Left colon (tissue), 2 donors: ENCODE measurements around the gene CAPZA1. TPM values are rescaled to one million over a fixed set of nuclear protein-coding genes. Genes with fewer than 3 reads are reported as not detected.
A peak's percentile ranks its signal among the peaks of the same experiment; 100 is the strongest.

Experiments used
- ATAC-seq: fragments of 200-7000 bp; cut with Tn5 transposase; one replicate; pipeline ENCODE4 v1.9.1; 2020; ENCODE audit warnings: mild to moderate bottlenecking, moderate library complexity
- DNase-seq, 2 donors: peaks; one replicate each; pipeline ENCODE4 v3.0.0-alpha.2; 2020
- intact Hi-C, 2 donors: fragments of 100-400 bp; cut with DNase I in 1 of 2; cut with micrococcal nuclease in 1 of 2; formaldehyde crosslinking; loops; one replicate each; pipeline versions ENCODE4 v1.11.2 to v1.14.0; 2022; cut with DNase I, micrococcal nuclease
- total RNA-seq, 2 donors: library from RNA; stranded (reverse); fragmentation: NEBNext Ultra II Directional; extraction: Animal tissue kit (Norgen Biotek cat#: 25700); gene quantifications; one replicate each; pipeline ENCODE4 v1.2.1, GENCODE V29; 2021
- donor health status: DM: no; HTN: no; CAD: no.
- donor health status: DM: yes; HTN: yes; CAD: no.

The CAPZA1 gene
- total RNA-seq, 2 donors from 2014 or later, result 161 to 162 TPM

DNA sequence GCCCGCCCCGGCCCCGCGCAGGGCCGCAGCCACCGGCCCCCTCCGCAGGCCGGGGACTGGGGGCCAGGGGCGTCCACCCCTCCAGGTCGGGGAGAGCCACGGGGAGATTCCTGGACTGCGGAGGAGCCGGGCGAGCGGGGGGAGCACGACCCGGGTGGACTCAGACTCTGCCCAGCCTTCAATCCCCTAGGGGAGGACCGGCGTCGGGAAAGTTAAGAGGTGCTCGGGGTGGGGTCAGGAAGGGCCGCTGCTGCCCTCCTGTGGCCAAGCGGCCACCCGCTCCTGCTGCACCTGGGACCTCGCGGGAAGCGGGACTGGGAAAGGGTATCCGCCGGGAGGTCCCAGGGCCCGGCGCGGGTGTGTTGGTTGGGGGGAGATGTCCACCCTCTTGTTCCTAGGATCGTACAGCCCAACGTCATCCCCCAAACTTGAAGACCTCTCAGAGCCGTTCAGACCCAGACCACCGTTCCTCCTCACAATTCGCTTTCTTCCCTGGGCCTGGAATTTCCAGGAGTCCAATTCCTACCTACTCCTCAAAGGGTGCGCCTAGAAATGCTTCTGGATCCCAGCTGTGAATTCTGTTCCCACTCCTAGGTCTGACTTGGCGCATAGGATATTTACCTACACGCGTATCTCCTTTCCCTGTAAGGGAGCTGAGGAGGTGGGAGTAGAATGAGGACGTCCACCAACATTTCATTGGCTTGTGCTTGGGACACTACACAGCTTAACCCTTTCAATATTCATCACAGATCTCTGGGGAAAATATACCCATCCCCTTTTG lies 87.8 kb downstream of the CAPZA1 start:
- intact Hi-C loops, result loop anchor here in 1 of 2 donors (5.0 to 10.0 kb wide), 3 partner anchors 90 to 315 kb away; partner anchors contain the start of genes CAPZA1, ST7L and WNT2B
- ATAC-seq (peak; percentile 66), DNase-seq (peak; percentile 89 to 90)

DNA sequence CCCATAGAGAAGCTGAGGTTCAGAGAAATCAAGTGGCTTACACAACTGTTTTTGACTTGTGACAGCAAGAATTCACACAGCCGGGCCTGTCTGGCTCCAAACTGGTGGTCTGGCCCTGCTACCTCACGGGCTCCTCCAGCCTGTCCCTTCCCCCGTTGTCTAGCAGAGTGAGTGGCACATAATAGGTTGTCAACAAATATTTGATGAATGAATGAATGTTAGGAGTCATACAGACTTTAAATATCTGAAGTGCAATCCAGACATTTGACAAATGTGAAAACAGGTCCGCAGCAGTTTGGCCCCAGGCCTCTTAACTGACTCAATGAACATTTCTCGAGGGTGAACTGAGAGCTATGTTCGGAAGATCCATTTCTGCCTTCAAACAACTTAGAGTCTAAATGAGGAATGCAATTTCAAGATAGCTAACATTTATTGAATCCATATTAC lies 88.4 kb downstream of the CAPZA1 start:
- intact Hi-C loops, result loop anchor here in 1 of 2 donors (5.0 to 10.0 kb wide), 3 partner anchors 91 to 316 kb away; partner anchors contain the start of genes CAPZA1, ST7L and WNT2B
- DNase-seq (no peak), ATAC-seq (no peak)

DNA sequence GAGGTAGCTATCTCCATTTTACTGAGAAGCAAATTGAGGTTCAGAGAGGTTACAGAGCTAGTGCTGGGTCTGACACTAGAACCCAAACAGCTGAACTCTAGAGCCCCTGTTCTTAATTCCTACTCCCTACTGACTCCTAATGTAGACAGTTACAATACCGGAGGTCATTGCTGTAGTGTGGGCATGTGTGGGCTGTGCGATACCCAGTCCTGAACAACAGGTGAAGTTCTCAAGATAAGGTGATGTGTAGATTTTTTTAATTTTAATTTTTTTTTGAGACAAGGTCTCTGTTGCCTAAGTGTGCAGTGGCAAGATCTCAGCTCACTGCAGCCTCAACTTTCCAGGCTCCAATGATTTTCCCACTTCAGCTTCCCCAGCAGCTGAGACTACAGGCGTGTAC lies 88.9 kb downstream of the CAPZA1 start:
- intact Hi-C loops, result loop anchor here in 1 of 2 donors (5.0 to 10.0 kb wide), 3 partner anchors 91 to 316 kb away; partner anchors contain the start of genes CAPZA1, ST7L and WNT2B
- DNase-seq (no peak), ATAC-seq (no peak)

DNA sequence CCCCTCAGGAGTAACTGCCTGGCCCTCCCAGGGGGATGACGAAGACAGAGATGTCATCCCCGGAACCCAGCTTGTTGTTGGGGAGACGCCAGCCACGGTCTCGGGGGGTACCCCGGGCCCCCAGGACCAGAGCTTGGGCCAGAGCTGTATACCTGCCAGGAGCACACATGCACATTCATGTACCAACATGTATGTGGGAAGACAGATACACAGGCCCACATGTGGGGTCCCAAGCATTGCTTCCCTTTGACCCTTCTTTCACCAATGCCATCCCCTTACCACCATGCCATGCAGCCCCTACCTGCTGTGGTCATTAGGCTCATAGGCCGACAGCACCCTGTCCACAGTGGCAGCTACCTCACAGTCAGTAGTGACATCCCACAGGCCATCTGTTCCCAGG lies 90.5 kb downstream of the CAPZA1 start:
- no peak for DNase-seq
- intact Hi-C loops, result loop anchor here (10.0 kb wide), 2 partner anchors 95 to 335 kb away; no protein-coding TSS in a partner anchor

DNA sequence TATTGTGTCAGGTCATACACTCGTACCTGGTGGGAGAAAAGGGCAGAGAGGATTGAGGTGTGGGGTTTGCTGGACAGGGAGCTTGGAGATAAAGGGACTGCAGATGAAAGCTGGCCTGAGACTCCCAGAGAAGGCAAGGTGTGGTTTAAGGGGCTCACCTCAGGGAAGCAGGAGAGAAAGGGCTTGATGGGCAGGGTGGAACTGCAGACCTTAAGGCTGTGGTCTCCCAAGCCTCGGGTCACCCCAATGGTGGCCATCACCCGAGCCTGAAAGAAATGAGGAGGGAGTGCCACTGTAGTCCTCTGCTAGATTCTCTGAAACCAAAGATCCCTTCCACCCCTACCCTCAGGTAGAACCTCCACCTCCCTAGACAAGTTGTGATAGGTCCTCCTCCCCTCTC lies 91.0 kb downstream of the CAPZA1 start:
- DNase-seq (no peak), ATAC-seq (no peak)
- intact Hi-C loops, result loop anchor here (10.0 kb wide), 2 partner anchors 94 to 334 kb away; no protein-coding TSS in a partner anchor

More for the DNA sequence above, 90.5 kb downstream of the CAPZA1 start:
- no peak for ATAC-seq

DNA sequence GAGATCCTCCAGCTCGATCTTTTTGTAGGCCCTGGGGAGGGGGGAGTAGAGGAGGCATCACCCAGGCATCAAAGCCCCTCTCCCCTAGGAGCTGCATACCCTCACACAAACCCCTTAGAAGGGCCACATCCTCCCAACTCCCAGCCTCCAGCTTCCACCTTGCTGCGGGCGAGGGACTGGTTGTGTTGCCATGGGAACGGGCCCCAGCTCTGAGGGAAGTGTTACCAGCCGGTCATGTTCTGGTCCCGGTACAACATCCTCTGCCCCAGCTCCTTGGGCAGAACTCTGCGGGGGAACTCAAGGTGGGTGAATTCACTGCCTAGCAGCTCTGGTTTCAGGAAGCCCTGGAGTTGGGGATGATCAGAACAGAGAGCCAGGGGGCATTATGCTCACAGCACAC lies 91.4 kb downstream of the CAPZA1 start:
- ATAC-seq (no peak), DNase-seq (no peak)
- intact Hi-C loops, result loop anchor here (10.0 kb wide), 2 partner anchors 94 to 334 kb away; no protein-coding TSS in a partner anchor

DNA sequence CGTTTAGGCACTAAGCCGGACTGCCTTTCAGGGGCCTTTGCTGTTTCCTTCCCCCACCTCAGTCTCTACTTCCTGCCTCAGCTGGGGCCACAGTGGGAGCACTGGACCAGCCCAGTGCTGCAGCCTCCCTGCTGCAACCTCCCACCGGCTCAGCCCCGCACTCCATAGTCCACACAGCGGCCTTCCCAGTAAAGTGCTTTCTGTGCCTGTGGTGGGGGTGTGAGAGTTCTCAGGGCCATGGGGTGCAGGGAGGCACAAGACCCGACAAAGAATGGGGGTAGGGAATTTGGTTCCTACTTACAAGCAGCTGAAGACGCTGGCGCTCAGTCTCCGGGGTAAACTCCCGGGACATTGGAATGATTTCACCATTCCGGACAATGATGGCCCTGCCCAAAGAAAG lies 92.0 kb downstream of the CAPZA1 start:
- ATAC-seq (no peak), DNase-seq (no peak)
- intact Hi-C loops, result loop anchor here (10.0 kb wide), 2 partner anchors 93 to 333 kb away; no protein-coding TSS in a partner anchor

DNA sequence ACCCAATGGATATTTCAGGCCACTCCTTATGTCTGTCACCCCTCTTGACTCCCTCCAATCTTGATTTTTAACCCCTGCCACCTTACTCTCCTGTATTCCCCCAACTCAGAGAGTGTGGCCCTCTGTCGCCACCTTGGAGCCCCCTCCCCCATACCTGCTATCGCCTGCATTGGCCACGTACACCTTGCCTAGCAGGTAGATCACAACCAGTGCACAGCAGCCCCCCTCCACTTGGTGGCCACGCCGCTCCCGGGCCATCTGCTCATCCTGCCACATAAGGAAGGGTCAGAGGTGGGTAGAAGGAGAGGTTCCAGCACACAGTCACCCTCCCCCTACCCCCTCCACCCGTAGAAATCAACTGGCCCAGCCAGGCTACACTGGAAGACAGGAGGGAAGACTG lies 92.6 kb downstream of the CAPZA1 start:
- no peak for DNase-seq
- no peak for ATAC-seq
- intact Hi-C loops, result loop anchor here (10.0 kb wide), 2 partner anchors 93 to 333 kb away; no protein-coding TSS in a partner anchor

DNA sequence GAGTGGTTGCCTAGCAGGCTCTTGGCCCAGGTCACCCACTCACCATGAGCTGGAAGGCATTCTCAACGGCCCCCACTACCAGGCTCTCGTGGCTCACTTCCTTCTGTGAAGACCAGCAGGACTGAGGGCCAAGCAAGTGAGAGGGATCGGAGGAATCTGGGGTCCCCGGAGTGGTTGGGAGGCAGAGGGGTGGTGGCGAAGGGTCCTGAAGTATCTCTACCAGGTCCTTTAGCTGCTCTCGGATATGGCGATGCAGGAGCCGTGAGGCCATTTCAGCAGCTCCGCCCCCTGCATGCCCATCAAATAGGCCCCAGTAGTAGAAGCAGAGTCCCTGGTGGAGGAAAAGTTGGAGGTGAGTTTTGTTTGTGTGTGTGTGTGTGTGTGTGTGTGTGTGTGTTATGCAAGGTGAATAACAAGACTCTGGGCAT lies 93.1 kb downstream of the CAPZA1 start:
- intact Hi-C loops, result loop anchor here (10.0 kb wide), 2 partner anchors 92 to 332 kb away; no protein-coding TSS in a partner anchor

DNA sequence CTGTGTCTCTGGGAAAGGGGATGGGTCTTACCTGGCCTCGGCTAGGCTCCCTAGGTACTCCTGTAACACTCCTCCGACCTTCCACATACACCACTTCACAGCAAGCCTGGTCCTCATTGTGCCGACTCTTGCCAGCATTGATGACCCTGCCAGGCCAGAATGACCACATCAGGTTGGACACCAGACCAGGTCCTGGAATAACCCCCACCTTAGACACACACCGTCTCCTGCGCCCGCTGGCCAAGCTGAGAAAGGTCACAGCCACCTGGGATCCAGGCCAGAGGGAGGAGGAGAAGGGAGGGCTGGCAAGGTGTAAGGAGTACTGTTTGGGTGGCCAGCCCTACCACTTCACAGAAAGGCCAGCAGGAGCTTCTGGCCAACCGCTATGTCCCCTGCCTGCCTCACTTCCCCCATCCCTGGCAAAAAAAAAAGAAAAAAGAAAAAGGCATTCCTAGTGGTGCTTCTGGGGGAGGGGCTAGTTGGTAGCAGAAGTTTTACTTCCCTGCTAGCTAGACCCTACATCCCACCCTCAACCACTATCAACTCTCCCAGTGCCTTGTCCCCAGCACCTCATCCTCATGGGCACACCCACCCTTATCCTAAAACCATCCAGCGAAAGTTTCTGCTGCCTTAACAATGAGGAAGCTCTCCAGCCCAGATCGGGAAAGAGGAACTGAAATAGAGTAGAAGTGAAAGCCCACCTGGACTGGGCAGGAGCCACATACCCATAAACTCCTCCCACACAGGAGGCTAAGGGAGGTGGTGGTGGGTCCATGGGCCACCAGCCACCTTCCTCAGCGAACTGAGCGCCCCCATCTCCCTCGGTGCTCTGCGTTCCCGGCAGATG lies 94.1 kb downstream of the CAPZA1 start:
- DNase-seq, result no peak
- ATAC-seq, result no peak
- intact Hi-C loops, result loop anchor here (10.0 kb wide), 2 partner anchors 91 to 331 kb away; no protein-coding TSS in a partner anchor

More for the DNA sequence above, 93.1 kb downstream of the CAPZA1 start:
- DNase-seq, result no peak
- no peak for ATAC-seq

DNA sequence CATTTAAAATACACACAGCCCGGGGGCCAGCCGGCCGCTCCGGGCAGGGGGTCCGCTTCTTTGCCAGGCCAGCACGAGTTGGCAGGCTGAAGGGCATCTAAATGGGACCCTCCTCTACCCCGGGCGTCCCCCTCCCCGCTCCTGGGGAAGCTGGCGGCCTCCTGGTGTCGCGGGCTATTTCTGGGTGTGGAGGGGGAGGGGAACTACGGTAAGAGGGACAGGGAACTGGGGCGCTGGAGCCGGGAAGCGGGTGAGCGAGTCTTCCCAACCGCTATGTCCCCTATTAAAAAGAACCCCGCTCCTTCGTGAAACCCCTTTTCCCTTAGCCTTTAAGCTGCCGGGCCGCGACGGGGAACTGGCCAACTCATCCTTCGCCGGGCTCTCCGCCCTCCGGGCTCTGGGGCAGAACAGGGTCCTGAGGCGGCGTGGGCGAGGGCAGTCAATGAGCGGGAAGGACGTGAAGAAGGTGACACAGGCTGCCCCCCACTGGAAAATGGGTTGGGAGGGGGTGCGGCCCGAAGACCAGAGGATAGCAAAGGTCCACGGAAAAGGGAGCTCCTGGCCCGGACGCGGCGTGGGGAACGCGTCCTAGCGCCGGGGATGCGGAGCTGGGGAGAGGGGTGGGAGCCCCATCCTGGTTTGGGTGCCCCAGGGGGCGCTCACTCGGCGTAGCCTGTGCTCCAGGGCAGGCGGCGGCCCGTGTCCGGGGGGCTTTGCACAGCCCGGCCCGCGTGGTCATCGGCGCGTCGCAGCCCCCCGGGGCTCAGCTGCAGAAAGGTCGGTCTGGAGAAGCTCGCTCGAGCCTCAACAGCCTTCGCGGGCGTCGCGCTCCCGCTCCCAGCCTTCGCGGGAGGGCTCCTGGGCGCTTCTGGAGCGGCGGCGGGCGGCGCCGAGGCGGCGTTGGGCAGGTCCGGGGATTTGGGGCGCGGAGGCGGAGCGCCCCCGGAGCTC lies 95.0 kb downstream of the CAPZA1 start:
- ATAC-seq (peak; percentile 3), DNase-seq (peak in 1 of 2 donors; percentile 56)
- intact Hi-C loops, result loop anchor here (10.0 kb wide), 2 partner anchors 90 to 330 kb away; no protein-coding TSS in a partner anchor

DNA sequence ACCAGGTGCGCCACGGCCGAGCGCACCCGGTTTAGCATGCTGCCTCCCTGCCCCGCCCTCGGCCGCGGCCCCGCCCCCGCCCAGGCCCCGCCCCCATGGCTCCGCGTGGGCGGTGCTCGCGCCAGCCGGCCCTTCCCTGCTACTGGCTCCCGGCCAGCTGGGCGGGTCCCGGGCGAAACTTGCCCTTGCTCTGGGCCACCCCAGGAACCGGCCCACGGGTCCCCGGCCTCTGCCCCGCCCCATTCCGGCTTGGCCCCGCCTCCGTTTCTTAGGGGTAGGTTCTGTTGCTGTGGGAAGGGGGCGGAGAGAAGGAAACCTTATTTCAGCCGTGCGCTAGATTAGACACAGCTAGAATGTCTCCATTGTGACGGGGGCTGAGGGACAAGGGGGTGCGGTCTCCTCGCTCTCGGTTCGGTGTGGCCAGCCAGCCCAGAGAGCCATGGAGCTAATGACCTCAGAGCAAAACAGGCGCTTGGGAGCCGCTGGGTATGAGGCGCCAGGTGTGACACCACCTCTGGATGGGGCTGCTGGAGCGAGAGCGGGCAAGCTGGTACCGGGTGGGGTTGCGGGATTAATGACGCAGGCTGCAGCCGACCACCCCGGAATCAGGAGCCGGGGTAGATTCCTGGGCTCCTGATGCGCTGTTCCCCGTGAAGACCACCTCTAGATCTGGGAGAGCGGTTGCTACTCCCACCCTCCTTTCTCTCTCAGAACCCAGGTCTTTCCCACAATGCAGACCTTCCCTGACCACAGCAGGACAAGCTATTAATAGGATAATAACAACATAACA lies 95.8 kb downstream of the CAPZA1 start, which contains the start of gene PPM1J:
TSS of gene PPM1J (minus strand) at position 69 of the 790 bp plus-strand sequence. CDS start at position 38, 31 bp downstream.
- intact Hi-C loops, result loop anchor here (2.0 to 10.0 kb wide), 3 partner anchors 89 to 329 kb away; no protein-coding TSS in a partner anchor
- DNase-seq (peak; percentile 98 to 100), ATAC-seq (peak; percentile 83)

DNA sequence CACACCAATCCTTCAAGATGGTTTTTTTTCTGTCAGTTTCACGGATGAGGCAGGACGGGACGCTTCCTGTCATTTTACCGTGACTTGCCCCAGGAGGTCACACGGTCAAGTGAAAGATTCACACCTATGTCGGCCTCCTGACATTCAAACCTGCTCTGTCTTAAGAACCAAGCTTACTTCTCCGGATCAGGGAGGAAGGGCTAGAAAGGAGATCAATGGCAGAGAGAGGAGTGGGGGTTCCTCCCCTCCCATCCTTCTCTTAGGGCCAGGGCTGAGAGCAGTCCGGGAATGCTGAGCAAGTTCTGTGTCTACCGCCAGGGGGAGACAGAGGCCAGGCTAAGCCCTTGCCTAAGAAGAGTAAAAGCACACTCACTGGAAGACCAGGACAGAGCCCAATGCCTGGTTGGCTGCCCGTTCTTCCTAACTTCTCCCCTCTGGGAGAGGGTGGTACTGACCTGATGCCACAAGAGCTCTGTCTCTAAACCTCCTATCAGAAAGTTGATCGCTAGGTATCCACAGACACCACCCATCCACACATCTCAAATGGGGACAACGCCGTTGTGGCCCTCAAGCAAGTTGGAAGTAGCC lies 96.6 kb downstream of the CAPZA1 start:
- intact Hi-C loops, result loop anchor here (2.0 to 10.0 kb wide), 3 partner anchors 89 to 329 kb away; no protein-coding TSS in a partner anchor
- peak; percentile 65 for ATAC-seq
- peak; percentile 80 to 88 for DNase-seq

DNA sequence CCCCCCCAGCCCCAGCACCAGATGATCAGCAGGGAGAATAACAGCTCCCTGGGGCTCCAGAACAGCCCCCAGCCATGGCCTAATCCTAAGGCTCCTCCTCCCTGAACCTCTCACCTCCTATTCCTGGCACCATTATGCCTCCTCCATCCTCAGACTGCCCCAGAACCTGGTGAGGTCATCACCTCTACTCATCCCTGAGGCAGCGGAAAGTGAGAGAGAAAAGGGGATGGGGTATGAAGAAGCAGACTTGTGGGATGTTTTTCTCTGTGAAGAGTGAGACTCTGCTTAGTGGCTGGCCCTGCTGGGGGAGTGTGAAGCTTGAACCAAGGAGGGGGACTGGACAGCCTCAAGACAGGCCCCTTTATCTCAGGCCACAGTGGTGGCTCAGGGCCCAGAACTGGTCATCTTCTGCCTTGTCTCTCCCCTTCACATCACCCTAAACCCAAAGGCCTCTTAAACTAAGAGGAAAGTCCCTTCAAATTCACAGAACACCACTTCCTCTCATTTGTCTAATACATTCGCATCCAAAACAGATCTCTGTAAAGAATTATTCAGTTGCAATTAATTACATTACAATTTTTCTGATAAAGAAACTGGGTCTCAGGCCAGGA lies 97.7 kb downstream of the CAPZA1 start:
- intact Hi-C loops, result loop anchor here (2.0 to 10.0 kb wide), 3 partner anchors 87 to 327 kb away; no protein-coding TSS in a partner anchor
- no peak for ATAC-seq
- DNase-seq, result no peak

DNA sequence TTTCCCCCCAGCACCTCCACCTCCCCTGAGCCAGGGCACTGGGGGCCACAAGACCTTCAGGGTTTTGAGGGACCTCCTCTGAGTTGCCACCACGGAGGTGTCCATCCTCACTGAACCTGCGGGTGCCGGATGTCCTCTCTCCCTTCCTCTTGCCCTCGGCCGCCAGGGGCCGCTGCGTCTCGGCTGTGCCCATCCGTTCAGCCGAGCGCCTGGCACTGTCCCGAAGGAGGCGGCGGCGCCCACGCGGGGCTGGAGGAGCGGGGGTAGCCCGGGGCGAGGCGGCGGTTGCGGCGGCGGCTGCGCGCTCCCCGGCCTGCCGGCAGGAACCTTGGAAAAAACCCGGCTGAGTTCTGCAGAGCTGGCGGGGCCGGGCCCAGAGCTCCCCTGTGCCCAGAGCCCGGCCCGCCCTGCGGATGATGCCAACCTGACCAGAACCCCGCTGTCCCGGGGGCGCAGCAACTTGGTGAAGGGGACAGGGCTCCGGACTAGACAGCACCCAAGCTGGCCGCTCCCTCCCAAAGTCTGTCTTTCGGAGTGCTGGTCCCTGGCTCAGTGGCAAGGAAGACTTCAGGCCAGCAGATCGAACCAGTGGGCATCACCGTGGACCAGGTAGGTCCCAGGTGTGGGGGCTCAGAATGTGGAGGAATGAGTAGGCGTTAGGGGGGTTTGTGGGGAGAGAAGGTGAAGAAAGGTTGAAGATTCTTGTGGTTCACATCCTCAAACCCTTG lies 99.2 kb downstream of the CAPZA1 start:
- intact Hi-C loops, result loop anchor here (10.0 kb wide), 2 partner anchors 86 to 326 kb away; no protein-coding TSS in a partner anchor
- DNase-seq (peak; percentile 70 to 86), ATAC-seq (peak; percentile 27)
